Measurements from ENCODE around the gene TTLL6.

GRCh38 chr17:48756830-48757251, 60.2 kb downstream of the TTLL6 start:
- TF ChIP-seq SIN3A (conservative IDR thresholded peaks at IDR 0.05 in 1 of 2, IDR thresholded peaks at IDR 0.05 in 1 of 2; ENCODE audit: low read depth in 1 of 2, low read length in 2 of 2) (no peak), EP300 (IDR thresholded peaks at IDR 0.05; ENCODE audit: borderline replicate concordance in 1 of 2, low read depth in 2 of 2, low read length in 2 of 2) (no peak), CTCF (IDR thresholded peaks at IDR 0.05; ENCODE audit: control extremely low read depth in 1 of 3, insufficient read depth in 1 of 3, low read depth in 1 of 3, low read length in 3 of 3) (no peak), EZH2 (IDR thresholded peaks at IDR 0.05; ENCODE audit: low read depth, low read length, severe bottlenecking) (peak; percentile 15), YY1 (IDR thresholded peaks at IDR 0.05; ENCODE audit: low read depth, low read length) (no peak), POLR2A (IDR thresholded peaks at IDR 0.05; ENCODE audit: control extremely low read depth in 1 of 2, low read depth in 2 of 2, low read length in 2 of 2) (no peak), SP4 (IDR thresholded peaks at IDR 0.05; ENCODE audit: low read length) (no peak), PHF8 (conservative IDR thresholded peaks at IDR 0.05; ENCODE audit: low read depth, low read length) (no peak), MAX (IDR thresholded peaks at IDR 0.05) (no peak), CHD2 (IDR thresholded peaks at IDR 0.05; ENCODE audit: low read length) (no peak), RAD21 (IDR thresholded peaks at IDR 0.05 in 1 of 2, conservative IDR thresholded peaks at IDR 0.05 in 1 of 2; ENCODE audit: low read depth in 2 of 2, low read length in 2 of 2) (no peak), ATF3 (IDR thresholded peaks at IDR 0.05; ENCODE audit: insufficient read depth, low read depth, low read length) (no peak), POU5F1 (IDR thresholded peaks at IDR 0.05; ENCODE audit: low read depth, low read length) (no peak), POLR2AphosphoS5 (IDR thresholded peaks at IDR 0.05; ENCODE audit: low read depth, low read length) (no peak)
